ENCODE results near the gene SLC16A10. TPM values are rescaled to one million over a fixed set of nuclear protein-coding genes. Genes with fewer than 3 reads are reported as not detected.
"Not testable (repeated sequence)": the region's sequence is repeated elsewhere in the genome, so short reads cannot be mapped to it uniquely, and the experiment has no call there.

SLC16A10 gene
- polyA plus RNA-seq, 3 donors: 0.05 to 0.15 TPM; not detected in 1

- Histone ChIP-seq H3K9ac (ENCODE audit: insufficient read depth, low read length, poor library complexity, severe bottlenecking) (no peak overlapping the region), H2AFZ (ENCODE audit: insufficient read depth, low read depth, low read length, poor library complexity, severe bottlenecking) (no peak overlapping the region), H3K4me2 (replicated peaks; ENCODE audit: extremely low read depth, low read length, poor library complexity, severe bottlenecking) (no peak overlapping the region), H3K4me3 (replicated peaks in 1 of 3; ENCODE audit: low read depth in 2 of 3, low read length in 3 of 3) (no peak overlapping the region), H3K36me3 (replicated peaks in 1 of 2; ENCODE audit: control insufficient read depth in 1 of 2, insufficient read depth in 2 of 2, low read length in 2 of 2) (no peaks in the 10 kb centered on the region), H3K27ac (ENCODE audit: low read depth in 1 of 2, low read length in 2 of 2) (no peak overlapping the region), H3K27me3 (ENCODE audit: control insufficient read depth in 2 of 2, insufficient read depth in 2 of 2, low read length in 2 of 2) (no peaks in the 10 kb centered on the region), H3K79me2 (ENCODE audit: insufficient read depth, low read length) (no peaks in the 10 kb centered on the region), H4K20me1 (ENCODE audit: insufficient read depth, low read length) (no peaks in the 10 kb centered on the region), H3K9me3 (replicated peaks in 1 of 2; ENCODE audit: control insufficient read depth in 1 of 2, insufficient read depth in 1 of 2, low read length in 2 of 2) (peaks cover 0 to 2% of the 10 kb centered on the region in 2 donors), H3K4me1 (ENCODE audit: control insufficient read depth in 1 of 2, insufficient read depth in 2 of 2, low read length in 2 of 2) (no peaks in the 10 kb centered on the region)
- Mint-ChIP-seq H3K9me3 (peaks cover 0 to 7% (median 2%) of the 10 kb centered on the region in 7 donors), H3K36me3 (peaks cover 0 to 1% of the 10 kb centered on the region in 2 donors), H3K27me3 (ENCODE audit: low read depth in 3 of 3) (peaks cover 0 to 2% (median 0%) of the 10 kb centered on the region in 3 donors), H3K4me3 (no peak overlapping the region), H3K4me1 (no peaks in the 10 kb centered on the region), H3K27ac (no peak overlapping the region)
- no peak for DNase-seq
- WGBS (ENCODE audit: insufficient coverage): no CpG with 5 or more reads among the region's 1 CpG
- intact Hi-C loops (cut with micrococcal nuclease): no loop called here
- no peak for TF ChIP-seq CTCF (IDR thresholded peaks at IDR 0.05)
Observed at GRCh38 chr6:111187874-111188273, 100.6 kb downstream of the SLC16A10 start.

- H3K36me3 ChIP-seq (replicated peaks in 1 of 2; ENCODE audit: control insufficient read depth in 1 of 2, insufficient read depth in 2 of 2, low read length in 2 of 2); H3K4me3 ChIP-seq (replicated peaks in 1 of 3; ENCODE audit: low read depth in 2 of 3, low read length in 3 of 3); H3K4me3 Mint-ChIP-seq; H3K4me1 Mint-ChIP-seq; H3K4me2 ChIP-seq (replicated peaks; ENCODE audit: extremely low read depth, low read length, poor library complexity, severe bottlenecking); H3K9me3 Mint-ChIP-seq; H3K36me3 Mint-ChIP-seq; intact Hi-C loops (cut with micrococcal nuclease); H3K27me3 ChIP-seq (ENCODE audit: control insufficient read depth in 2 of 2, insufficient read depth in 2 of 2, low read length in 2 of 2); H2AFZ ChIP-seq (ENCODE audit: insufficient read depth, low read depth, low read length, poor library complexity, severe bottlenecking); H3K9ac ChIP-seq (ENCODE audit: insufficient read depth, low read length, poor library complexity, severe bottlenecking); H3K79me2 ChIP-seq (ENCODE audit: insufficient read depth, low read length); DNase-seq; H4K20me1 ChIP-seq (ENCODE audit: insufficient read depth, low read length); H3K27ac ChIP-seq (ENCODE audit: low read depth in 1 of 2, low read length in 2 of 2); H3K27me3 Mint-ChIP-seq (ENCODE audit: low read depth in 3 of 3); H3K4me1 ChIP-seq (ENCODE audit: control insufficient read depth in 1 of 2, insufficient read depth in 2 of 2, low read length in 2 of 2); H3K9me3 ChIP-seq (replicated peaks in 1 of 2; ENCODE audit: control insufficient read depth in 1 of 2, insufficient read depth in 1 of 2, low read length in 2 of 2): not testable (repeated sequence)
- H3K27ac Mint-ChIP-seq: peak overlapping the region in 1 of 7 donors; percentile 50
- no CpG with 5 or more reads among the region's 2 CpGs for WGBS (ENCODE audit: insufficient coverage)
Observed at GRCh38 chr6:111189666-111190210, 102.4 kb downstream of the SLC16A10 start.

Measured in CD14-positive monocyte (primary cell).